BE2C (cell line): ENCODE results near the gene AGBL4.

Experiments
- DNase-seq: peaks from one replicate; pipeline ENCODE4 v3.0.0-alpha.2; 2020
- H3K27me3 ChIP-seq: fragments of 250-450 bp; sonication (Bioruptor Pico); 2 replicates; pipeline ENCODE4 v1.5.1; 2020; ENCODE audit warnings: mild to moderate bottlenecking
- H3K36me3 ChIP-seq: fragments of 250-450 bp; sonication (Bioruptor Pico); 2 replicates; pipeline ENCODE4 v1.5.1; 2020; ENCODE audit warnings: mild to moderate bottlenecking
- H3K4me1 ChIP-seq: fragments of 250-450 bp; sonication (Bioruptor Pico); 2 replicates; pipeline ENCODE4 v1.5.1; 2020
- H3K4me3 ChIP-seq: 2 replicates; pipeline ENCODE4 v1.5.1; 2011; ENCODE audit warnings: low read depth, low read length
- H3K9me3 ChIP-seq: fragments of 250-450 bp; sonication (Bioruptor Pico); 2 replicates; pipeline ENCODE4 v1.5.1; 2020
- TF ChIP-seq, protein P1 (sequence below): IDR thresholded peaks from 2 replicates; pipeline ENCODE4 v1.5.1; 2012; ENCODE audit warnings: mild to moderate bottlenecking, low read depth, low read length

AGBL4 gene

GRCh38 chr1:48686159-48686558 is 1337.6 kb downstream of the AGBL4 start:
- TF ChIP-seq, protein P1, sequence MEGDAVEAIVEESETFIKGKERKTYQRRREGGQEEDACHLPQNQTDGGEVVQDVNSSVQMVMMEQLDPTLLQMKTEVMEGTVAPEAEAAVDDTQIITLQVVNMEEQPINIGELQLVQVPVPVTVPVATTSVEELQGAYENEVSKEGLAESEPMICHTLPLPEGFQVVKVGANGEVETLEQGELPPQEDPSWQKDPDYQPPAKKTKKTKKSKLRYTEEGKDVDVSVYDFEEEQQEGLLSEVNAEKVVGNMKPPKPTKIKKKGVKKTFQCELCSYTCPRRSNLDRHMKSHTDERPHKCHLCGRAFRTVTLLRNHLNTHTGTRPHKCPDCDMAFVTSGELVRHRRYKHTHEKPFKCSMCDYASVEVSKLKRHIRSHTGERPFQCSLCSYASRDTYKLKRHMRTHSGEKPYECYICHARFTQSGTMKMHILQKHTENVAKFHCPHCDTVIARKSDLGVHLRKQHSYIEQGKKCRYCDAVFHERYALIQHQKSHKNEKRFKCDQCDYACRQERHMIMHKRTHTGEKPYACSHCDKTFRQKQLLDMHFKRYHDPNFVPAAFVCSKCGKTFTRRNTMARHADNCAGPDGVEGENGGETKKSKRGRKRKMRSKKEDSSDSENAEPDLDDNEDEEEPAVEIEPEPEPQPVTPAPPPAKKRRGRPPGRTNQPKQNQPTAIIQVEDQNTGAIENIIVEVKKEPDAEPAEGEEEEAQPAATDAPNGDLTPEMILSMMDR = no peak
- H3K27me3 ChIP-seq = no peaks in the 10 kb centered on the region

DNA sequence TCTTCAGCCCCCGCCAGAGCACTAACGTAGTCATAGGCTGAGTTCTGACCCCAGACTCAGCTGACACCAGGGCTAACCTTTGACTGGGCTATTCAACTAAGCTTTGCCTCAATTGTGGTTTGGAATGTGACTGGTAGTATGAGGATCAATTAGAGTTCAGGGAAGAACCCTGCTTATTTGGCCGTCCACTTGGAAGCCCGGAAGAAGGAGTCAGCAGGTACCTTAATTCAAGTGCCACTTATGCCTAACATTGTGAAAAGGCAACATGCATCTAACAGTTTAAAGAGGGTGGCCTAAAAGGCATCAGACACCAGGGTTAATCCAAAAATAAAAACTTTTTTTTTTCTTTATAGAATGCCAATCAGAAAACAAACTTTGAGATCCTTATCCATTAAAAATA is 1339.4 kb downstream of the AGBL4 start:
- TF ChIP-seq, protein P1 = no peak
- H3K4me3 ChIP-seq = no peak overlapping the region

More at GRCh38 chr1:48686159-48686558, 1337.6 kb downstream of the AGBL4 start:
- no peaks in the 10 kb centered on the region for H3K9me3 ChIP-seq
- no peak for DNase-seq
- no peak overlapping the region for H3K4me3 ChIP-seq
- H3K36me3 ChIP-seq = no peaks in the 10 kb centered on the region
- no peaks in the 10 kb centered on the region for H3K4me1 ChIP-seq

GRCh38 chr1:48683839-48684238 is 1339.9 kb downstream of the AGBL4 start:
- TF ChIP-seq, protein P1 = no peak
- DNase-seq = no peak
- H3K4me1 ChIP-seq = 0 out of 2 replicates have a peak, but pooled peaks cover 5% of the 10 kb centered on the region

More for the DNA sequence above, 1339.4 kb downstream of the AGBL4 start:
- no peaks in the 10 kb centered on the region for H3K36me3 ChIP-seq
- no peaks in the 10 kb centered on the region for H3K9me3 ChIP-seq
- no peak for DNase-seq
- no peaks in the 10 kb centered on the region for H3K27me3 ChIP-seq
- H3K4me1 ChIP-seq = 0 out of 2 replicates have a peak, but pooled peaks cover 5% of the 10 kb centered on the region

GRCh38 chr1:48681476-48682305 is 1342.1 kb downstream of the AGBL4 start:
- no peak for DNase-seq
- Histone ChIP-seq H3K36me3 (no peaks in the 10 kb centered on the region), H3K27me3 (no peaks in the 10 kb centered on the region), H3K4me1 (0 out of 2 replicates have a peak, but pooled peaks cover 5% of the 10 kb centered on the region), H3K4me3 (no peak overlapping the region), H3K9me3 (no peaks in the 10 kb centered on the region)
- TF ChIP-seq, protein P1 = no peak

More at GRCh38 chr1:48683839-48684238, 1339.9 kb downstream of the AGBL4 start:
- no peaks in the 10 kb centered on the region for H3K36me3 ChIP-seq
- H3K27me3 ChIP-seq = no peaks in the 10 kb centered on the region
- no peak overlapping the region for H3K4me3 ChIP-seq
- H3K9me3 ChIP-seq = no peaks in the 10 kb centered on the region

DNA sequence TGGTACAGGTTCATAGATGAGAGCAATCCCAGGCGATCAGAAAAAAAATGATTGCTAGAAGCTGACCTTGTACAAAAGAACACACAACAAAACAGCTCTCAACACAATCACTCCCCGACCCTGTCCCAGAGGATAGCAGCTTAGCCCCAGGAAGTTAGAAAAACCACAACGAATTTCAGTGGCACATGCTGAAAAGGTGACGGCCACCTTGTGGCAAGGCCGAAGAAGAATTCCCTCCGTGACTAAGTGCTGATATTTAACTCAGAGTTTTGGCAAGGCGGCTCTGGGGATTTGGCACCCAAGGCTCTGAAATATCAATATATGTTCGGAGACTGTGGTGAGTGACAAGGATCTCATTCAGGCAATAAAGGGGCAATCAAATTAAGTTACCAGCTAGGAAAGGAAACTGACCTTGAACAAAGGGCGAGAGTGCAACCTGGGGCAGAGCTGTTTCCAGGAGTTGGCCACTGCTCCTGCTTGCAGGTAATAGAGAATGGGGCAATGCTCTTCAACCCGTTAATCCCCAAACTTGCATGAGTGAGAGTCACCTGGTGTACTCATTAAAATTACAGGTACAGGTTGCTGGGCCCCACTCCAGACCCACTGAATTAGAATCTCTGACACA is 1343.2 kb downstream of the AGBL4 start:
- TF ChIP-seq, protein P1 = peak; percentile 18; the same call in 1 of the 2 replicates
- H3K27me3 ChIP-seq = no peaks in the 10 kb centered on the region
- no peaks in the 10 kb centered on the region for H3K9me3 ChIP-seq
- no peaks in the 10 kb centered on the region for H3K36me3 ChIP-seq
- H3K4me1 ChIP-seq = 0 out of 2 replicates have a peak, but pooled peaks cover 5% of the 10 kb centered on the region
- DNase-seq = no peak
- H3K4me3 ChIP-seq = no peak overlapping the region
